Fibroblast of skin of left quadriceps (primary cell): ENCODE measurements around the gene GET4.
"Not testable (repeated sequence)": the region's sequence is repeated elsewhere in the genome, so short reads cannot be mapped to it uniquely, and the experiment has no call there.

Experiments used
- DNase-seq, 2 experiments: peaks; one replicate each; pipeline ENCODE4 v3.0.0-alpha.2; 2013; ENCODE audit warnings: low read depth in 2 of 2

GET4 gene

DNA sequence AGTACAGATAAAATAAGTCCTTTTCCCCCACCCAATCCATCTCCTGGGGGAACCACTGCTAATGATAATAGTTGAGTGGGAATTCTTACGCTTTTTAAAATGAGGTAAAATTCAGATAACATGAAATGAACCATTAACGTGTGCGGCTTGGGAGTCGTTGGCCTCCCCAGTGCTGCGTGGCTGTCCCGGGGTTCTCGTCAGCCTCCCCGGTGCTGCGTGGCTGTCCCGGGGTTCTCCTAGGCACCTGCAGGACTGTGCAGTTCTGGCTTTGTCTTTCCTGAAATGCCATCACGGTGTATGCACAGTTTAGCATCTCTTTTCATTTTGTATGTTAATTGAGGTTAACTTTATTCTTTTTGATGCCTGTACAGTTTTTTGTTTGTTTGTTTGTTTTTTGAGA lies 30.6 kb upstream of the GET4 start:
- DNase-seq: no peak

DNA sequence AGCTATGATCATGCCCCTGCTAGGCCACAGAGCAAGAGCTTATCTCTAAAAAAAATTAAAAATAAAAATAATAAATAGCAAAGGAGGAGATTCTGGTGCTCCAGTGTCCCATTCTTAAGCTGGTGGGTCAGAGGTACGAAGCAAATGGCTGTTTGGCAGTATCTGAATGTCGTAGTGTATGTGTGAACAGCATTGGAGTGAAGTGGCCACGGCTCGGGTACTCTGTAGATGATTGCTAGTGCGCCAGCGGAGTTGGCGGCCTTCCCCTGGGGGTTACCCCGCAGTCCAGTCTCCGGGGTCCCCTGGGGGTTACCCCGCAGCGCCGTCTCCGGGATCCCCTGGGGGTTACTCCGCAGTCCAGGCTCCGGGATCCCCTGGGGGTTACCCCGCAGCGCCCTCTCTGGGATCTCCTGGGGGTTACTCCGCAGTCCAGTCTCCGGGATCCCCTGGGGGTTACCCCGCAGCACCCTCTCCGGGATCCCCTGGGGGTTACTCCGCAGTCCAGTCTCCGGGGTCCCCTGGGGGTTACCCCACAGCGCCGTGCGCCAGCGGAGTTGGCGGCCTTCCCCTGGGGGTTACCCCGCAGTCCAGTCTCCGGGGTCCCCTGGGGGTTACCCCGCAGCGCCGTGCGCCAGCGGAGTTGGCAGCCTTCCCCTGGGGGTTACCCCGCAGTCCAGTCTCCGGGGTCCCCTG lies 29.2 kb upstream of the GET4 start:
- DNase-seq: not testable (repeated sequence)

DNA sequence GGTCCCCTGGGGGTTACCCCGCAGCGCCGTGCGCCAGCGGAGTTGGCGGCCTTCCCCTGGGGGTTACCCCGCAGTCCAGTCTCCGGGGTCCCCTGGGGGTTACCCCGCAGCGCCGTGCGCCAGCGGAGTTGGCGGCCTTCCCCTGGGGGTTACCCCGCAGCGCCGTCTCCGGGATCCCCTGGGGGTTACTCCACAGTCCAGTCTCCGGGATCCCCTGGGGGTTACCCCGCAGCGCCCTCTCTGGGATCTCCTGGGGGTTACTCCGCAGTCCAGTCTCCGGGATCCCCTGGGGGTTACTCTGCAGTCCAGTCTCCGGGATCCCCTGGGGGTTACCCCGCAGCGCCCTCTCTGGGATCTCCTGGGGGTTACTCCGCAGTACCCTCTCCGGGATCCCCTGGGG lies 28.6 kb upstream of the GET4 start:
- DNase-seq: not testable (repeated sequence)

DNA sequence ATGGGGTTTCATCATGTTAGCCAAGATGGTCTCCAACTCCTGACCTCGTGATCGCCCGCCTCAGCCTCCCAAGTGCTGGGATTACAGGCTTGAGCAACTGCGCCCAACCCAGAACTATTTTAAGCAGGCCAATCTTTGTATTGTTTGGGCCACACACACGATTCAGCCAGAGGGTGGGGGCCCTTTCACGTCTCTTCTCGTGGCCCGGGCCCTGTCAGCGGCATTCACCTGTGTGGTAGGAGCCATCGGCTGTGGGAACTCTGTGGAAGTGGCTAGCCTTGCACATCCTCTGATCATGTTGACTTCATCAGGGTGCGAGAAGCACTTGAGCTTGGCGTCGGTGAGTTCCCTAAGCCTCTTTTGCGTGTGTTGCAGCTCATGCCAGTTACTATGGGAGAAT lies 27.2 kb upstream of the GET4 start:
- DNase-seq: no peak

DNA sequence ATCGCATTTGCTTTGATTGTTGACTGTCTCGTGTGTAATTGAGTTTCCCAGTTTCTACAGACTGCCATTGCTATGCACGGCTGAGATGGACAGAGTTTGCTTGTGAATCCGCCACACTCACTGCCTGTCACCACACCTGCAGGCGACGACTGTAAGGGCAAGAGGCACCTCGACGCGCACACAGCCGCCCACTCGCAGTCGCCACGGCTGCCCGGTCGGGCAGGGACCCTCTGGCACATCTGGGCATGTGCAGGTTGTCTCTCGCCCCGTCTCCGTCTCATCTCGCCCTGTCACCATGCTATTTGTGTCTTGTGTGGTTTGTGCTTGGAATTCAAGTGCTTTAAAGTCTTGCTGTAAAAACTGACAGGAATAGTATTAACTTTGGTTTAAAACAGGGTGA lies 26.6 kb upstream of the GET4 start:
- no peak for DNase-seq

DNA sequence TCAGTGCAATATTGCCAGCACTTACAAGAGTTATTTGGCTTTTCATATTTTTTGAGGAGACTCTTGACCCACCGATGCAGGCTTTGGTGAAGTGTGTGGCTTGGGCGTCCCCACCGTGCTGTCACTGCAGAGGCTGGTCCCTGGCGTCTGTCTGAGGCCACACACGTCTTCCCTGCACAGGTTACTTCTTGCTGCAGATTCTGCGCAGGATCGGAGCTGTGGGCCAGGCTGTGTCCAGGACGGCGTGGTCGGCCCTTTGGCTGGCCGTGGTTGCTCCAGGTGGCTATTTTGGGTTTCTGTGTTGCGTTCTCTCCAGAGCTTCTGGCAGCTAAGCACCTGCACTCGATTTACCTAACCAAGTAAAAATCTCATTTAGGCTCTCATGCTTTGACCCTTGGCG lies 25.1 kb upstream of the GET4 start:
- no peak for DNase-seq

DNA sequence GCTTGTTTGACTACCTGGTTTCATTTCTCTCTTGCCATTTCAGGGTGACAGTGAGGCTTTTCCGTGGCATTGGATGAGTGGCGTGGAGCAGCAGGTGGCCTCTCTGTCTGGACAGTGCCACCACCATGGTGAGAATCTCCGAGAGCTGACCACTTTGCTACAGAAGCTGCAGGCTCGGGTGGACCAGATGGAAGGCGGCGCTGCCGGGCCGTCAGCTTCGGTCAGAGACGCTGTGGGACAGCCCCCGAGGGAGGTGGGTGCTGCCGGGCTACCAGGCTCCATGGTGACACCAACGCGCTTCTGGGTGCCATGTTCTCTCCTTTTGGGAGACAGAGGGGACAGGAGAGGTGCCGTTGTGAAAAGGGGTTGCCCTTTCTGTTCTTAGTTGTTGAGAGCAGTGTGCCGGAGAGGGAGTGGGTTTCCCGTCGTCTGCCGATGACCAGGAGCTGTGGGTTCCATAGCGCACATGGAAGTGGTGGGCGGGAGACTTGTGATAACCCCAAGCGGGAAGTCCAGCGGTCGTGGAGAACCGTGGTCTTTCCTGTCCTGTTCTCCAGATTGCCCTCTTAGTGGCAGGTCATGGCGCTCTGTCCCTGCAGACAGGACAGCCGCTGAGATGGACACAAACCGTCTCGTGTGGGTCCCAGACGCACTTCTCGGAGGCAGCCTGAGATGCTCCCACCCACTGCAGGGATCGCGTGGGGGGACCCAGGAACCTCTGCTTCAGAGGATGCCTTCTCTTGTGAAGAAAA lies 22.8 kb upstream of the GET4 start:
- DNase-seq: no peak

DNA sequence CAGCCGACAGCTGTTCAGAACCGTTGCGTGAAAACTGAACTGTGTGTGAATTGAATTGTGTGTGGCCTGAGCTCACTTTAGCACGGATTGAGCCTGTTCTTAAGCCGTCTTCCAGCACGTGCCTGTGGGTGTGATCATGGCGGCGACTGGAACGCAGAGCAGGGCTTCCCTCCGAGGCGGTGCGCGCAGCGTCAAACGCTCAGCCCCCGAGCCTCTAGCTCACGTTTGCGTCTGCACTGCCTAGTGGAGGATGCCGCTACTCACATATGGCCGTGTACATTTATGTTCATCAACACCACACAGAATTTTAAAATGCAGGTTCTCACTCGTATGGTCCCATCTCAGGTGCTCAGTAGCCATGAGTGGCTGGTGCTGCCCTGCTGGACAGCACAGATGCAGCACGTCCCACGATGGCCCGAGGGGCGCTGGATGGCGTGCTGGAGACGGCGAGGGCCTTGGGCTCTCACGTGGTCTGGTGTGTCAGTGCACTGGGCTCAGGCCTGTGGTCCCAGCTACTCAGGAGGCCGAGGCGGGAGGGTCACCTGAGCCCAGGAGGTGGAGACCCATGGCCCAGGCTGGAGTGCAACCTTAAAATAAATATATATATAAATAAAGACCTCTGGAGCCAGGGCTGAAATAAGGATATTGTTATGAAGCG lies 22.1 kb upstream of the GET4 start:
- DNase-seq: no peak

DNA sequence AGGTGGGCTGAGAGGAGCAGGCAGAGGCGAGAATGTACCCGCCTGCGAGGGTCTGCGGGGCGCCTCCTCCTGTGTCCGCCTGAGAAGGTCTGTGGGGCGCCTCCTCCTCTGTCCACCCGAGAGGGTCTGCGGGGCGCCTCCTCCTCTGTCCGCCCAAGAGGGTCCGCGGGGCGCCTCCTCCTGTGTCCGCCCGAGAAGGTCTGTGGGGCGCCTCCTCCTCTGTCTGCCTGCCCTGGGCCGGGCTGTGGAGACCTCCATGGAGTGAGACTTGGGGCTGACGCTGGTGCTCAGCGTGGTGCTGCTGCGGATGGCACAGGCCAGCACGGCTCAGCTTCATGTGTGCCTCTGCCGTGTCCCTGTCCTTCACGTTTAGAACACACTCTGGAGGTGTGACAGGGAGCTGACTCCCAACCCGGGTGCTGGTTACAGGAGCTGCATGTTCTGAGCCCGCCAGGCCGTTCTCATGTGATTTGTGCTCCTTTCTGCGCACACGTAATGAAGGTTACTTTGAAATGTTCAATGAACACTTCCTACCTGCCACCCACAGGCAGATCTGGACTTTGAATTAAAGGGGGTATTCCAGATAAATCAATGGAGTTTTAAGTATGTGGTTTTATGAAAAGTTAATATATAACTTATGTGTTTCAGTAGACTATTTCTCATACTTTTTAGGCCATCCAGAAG lies 20.5 kb upstream of the GET4 start:
- no peak for DNase-seq

DNA sequence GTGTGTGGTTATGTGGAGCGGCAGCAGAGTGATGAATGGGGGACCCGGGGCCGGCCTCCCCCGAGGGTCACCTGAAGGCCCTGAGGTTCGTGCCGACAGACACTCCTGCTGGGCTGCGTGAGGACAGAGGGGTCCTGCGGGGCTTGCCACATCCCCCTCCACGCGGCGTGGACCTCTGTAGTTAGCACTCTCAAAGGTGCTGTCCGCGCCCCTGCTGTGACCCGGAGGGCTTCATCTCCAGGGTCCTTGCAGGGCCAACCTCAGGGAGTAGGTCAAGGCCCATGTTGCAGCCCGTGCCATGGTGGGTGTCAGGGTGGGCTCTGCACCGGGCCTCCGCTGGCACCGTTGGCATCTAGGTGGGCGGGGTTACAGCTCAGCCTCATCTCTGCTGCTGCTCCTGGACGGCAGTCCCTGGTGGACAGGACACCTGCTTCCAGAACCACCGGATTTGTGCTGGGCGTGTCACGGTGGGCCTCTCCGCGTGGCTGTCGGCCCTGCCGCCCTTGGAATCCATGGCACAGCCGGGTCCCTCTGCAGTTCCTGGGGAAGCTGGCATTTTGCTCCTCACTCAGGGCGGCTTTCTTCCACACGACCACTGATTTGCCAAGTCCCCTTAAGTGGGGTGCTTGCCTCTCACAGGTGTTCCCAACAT lies 19.8 kb upstream of the GET4 start:
- no peak for DNase-seq

DNA sequence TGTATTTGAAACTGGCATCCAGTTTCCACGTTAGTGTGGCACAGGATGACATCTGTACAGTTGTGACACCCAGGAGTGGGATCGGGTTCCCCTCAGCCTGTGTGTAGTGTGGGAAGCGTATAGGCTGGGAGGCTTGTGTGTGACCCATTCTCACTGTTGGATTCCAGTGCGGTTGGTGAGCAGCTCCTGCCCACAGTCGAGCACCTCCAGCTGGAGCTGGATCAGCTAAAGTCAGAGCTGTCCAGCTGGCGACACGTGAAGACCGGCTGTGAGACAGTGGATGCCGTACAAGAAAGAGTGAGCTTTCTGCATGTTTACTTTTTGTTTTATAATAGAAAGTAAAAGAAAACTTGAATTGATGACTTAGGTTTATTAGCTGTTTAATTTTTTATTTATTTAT lies 18.7 kb upstream of the GET4 start:
- DNase-seq: no peak

DNA sequence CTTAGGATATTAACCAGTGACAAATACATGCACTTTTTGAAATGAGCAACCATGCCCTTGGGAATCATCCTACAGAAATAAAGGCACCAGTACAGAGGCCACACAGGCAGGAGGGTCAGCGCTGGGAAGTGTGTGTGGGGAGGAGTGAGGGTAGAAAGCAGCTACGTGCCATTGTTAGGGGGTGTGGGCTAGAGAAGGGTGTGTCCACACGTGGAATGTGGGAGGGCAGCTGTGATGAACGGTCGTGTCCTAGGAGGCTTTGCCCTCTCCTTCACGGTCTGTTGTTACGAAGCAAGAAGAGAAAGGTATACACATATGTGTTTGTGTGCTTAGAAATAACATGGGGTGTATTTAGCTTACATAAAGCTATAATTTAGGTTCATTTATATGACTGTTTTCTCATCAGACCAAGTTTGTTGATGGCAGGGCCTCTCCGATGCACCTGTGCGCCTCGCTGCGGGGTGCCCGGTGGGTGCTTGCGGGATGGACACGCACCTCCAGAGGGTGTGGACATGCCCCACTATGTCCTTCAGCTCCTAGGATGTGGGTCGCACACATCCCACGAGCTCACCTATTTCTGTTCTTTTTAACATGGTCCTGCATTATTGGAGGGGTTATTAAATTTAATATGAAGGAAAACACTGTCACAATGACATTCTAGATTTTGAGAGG lies 16.9 kb upstream of the GET4 start:
- DNase-seq: no peak

DNA sequence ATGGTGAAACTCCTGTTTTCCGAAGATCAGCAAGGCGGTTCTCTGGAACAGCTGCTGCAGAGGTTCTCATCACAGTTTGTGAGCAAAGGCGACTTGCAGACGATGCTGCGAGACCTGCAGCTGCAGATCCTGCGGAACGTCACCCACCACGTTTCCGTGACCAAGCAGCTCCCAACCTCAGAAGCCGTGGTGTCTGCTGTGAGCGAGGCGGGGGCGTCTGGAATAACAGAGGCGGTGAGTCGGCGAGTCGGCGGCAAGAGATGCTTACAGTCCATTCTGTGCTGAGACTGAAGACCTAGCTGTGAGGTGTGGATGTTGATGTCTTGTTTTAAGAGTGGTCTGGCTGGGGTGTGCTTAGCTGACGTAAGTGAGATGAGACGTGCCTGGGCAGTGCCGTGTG lies 16.2 kb upstream of the GET4 start:
- no peak for DNase-seq

DNA sequence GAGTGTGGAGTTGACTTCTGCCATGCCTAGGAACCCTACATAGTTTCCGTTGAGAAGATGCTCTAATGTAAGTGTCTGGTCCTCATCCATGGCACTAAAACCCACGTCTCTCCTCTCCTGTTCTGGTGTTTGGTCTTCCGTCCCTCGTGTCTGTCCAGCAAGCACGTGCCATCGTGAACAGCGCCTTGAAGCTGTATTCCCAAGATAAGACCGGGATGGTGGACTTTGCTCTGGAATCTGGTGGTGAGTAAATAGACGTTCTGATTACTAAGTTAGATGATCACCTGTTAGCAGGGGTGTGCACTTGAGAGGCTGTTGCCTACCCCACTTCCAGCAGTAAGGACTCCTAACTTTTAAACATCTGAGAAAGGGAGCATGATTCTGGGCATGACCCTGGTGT lies 15.1 kb upstream of the GET4 start:
- DNase-seq: no peak

DNA sequence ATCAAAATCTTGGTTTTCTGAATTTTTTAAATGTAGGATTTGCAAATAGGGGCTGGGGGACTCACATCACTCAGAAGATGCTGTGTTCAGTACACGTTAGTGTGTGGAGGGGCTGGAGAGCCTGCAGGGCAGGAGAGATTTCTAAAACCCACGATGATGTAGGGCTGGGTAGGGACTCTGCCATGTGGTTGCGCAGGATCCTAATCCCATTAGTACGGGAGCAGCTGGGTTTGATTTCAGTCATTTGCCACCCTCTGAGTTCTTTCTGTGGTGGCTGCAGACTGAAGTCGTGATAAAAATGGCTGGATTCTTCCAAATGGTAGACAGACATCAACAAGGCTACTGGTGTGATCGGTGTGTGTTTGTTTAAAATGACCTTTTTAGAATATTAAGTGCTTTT lies 14.2 kb upstream of the GET4 start:
- no peak for DNase-seq

DNA sequence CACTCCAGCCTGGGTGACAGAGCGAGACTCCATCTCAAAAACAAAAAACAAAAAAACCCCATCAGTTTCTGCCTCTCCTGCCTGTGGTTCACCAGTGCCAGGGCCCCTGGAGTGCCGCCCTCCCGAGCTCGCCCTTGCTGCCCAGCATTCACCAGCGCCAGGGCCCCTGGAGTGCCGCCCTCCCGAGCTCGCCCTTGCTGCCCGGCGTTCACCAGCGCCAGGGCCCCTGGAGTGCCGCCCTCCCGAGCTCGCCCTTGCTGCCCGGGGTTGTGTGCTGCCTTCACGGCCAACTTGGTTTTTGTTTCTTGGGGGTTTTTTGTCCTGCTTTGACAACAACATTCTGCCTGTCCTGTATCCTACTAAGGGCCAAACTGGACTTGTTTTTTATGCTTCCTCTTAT lies 13.2 kb upstream of the GET4 start:
- DNase-seq: no peak

DNA sequence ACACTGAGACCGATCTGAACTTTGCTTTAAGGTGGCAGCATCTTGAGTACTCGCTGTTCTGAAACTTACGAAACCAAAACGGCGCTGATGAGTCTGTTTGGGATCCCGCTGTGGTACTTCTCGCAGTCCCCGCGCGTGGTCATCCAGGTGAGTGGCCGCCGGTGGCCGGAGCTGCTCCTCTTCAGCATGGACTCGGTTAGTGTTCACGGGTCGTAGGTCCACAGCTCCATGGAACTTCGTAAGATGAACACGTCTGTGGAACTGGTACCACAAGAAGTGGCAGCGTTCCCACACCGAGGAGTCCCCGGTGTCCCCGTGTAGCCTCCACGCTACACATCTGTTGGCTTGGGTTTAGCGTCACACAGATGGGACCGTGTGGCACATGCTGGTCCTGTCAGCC lies 10.4 kb upstream of the GET4 start:
- no peak for DNase-seq

DNA sequence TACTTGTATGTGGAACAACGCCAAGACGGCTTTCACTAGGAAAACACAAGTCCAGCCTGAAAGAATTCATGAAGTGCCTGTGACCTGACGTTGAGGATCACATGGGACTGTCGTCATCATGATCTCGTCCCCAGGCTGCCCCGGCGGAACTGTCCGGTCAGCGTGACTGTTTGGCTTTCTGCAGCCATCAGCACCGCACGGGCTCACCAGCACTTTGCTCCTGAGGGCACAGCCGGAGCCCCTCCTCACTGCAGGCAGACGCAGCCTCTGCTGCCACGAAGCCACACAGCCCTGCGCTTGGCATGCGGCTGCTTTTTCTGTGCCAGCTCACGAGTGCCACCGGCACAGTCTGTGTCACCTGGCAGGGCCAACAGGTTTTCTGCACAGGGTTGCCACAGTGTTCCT lies 9.4 kb upstream of the GET4 start:
- DNase-seq: no peak

DNA sequence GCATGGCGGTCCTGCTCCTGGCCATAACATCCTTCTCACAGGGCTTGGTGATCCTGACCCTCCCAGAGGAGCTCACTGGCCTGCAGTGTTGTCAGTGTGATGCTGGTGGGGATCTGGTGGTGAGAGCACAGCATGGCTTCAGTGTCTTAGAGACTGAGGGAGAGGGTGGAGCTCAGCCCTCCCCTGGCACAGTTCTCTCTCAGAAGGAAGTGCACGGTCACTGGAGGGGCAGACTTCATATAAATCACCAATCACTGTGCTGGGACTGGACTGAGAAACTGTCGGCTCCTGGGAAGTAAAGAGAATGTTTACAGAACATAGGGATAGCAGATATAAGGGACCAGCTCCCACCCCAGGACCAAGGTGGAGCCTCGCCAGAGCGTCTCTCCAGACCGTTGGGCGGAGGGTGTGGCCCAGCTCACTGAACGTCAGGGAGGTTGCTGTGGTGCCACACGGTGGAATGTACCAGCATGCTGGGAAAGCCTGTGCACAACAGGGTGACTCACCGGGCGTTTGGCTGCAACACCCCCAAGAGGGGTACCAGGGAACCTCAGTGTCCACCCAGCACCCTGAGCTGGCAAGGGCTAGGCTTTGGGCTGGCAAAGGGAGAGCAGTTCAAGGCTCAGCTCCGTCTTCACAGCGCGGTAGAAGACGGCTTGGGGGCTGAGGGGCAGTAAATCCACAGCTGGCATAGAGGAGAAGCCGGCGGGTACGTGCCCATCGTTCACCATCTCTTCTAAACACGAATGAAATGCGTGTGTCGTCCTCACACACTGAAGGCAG lies 8.8 kb upstream of the GET4 start:
- DNase-seq: no peak

DNA sequence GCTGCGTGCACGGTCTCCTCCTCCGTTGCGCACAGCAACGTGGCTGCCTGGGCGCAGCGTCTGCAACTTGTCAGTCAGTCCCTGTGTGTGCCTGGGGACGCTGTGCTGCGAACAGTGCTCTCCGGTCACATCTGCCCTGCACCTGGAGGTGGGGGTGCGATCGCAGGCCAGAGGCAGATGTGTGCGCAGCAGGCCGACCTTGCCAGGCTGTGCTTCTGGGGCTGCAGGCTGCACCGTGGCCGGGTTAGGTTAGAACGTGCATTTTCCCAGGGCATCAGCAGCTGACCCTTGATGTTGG lies 8.2 kb upstream of the GET4 start:
- DNase-seq: no peak

DNA sequence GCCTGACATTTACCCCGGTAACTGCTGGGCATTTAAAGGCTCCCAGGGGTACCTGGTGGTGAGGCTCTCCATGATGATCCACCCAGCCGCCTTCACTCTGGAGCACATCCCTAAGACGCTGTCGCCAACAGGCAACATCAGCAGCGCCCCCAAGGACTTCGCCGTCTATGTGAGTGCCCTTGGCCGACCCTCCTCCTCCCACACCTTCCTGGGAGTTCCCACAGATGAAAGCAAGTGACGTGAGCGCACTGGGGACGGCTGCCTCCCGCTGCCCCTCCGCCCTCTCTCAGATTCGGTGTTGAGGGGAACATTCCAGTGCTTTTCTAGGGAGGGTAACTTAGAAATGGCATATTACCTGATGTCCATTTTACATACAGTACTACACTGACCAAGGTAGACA lies 7.0 kb upstream of the GET4 start:
- DNase-seq: no peak
